HEK293T (cell line): ENCODE results near the gene S100A9.

Source experiments
- CTCF ChIA-PET: fragments of 350-600 bp; formaldehyde crosslinking; extraction: SDS; loops from one replicate; lab custom pipeline; 2021; ENCODE audit warnings: antibody characterized with exemption, inconsistent platforms; lab: Yijun Ruan, JAX
- POLR2A ChIA-PET: fragments of 350-600 bp; formaldehyde crosslinking; extraction: SDS; loops from one replicate; lab custom pipeline; 2020; ENCODE audit warnings: antibody characterized with exemption, inconsistent platforms; lab: Yijun Ruan, JAX
- DNase-seq: peaks from one replicate; pipeline ENCODE4 v3.0.0; 2012; ENCODE audit warnings: mixed read lengths; ENCODE audit errors: extremely low spot score
- ARNT ChIP-seq: fragments of 450-650 bp; IDR thresholded peaks from 2 replicates; pipeline ENCODE4 v1.6.1; 2017; ENCODE audit warnings: mild to moderate bottlenecking
- BHLHE40 ChIP-seq: fragments of 450-650 bp; IDR thresholded peaks from 2 replicates; pipeline ENCODE4 v1.6.1; 2016; ENCODE audit warnings: mild to moderate bottlenecking, moderate library complexity, borderline replicate concordance
- CTBP1 ChIP-seq: fragments of 450-650 bp; IDR thresholded peaks from 2 replicates; pipeline ENCODE4 v1.6.1; 2016; ENCODE audit warnings: borderline replicate concordance
- ELF4 ChIP-seq: fragments of 450-650 bp; IDR thresholded peaks from 2 replicates; pipeline ENCODE4 v1.6.1; 2017; ENCODE audit warnings: antibody characterized with exemption
- FOXA1 ChIP-seq: fragments of 450-650 bp; IDR thresholded peaks from 2 replicates; pipeline ENCODE4 v1.6.1; 2016; ENCODE audit warnings: mild to moderate bottlenecking
- FOXK2 ChIP-seq: fragments of 450-650 bp; IDR thresholded peaks from 2 replicates; pipeline ENCODE4 v1.6.1; 2016; ENCODE audit warnings: mild to moderate bottlenecking
- FOXM1 ChIP-seq: fragments of 450-650 bp; IDR thresholded peaks from 2 replicates; pipeline ENCODE4 v1.6.1; 2017; ENCODE audit warnings: mild to moderate bottlenecking, borderline replicate concordance
- HDGF ChIP-seq: fragments of 450-650 bp; IDR thresholded peaks from 2 replicates; pipeline ENCODE4 v1.6.1; 2017; ENCODE audit warnings: antibody characterized with exemption, borderline replicate concordance
- L3MBTL2 ChIP-seq: fragments of 450-650 bp; conservative IDR thresholded peaks from 2 replicates; pipeline ENCODE4 v1.6.1; 2016; ENCODE audit warnings: mild to moderate bottlenecking
- LEF1 ChIP-seq: fragments of 450-650 bp; IDR thresholded peaks from 2 replicates; pipeline ENCODE4 v1.6.1; 2017; ENCODE audit warnings: mild to moderate bottlenecking, borderline replicate concordance
- NFRKB ChIP-seq: fragments of 450-650 bp; IDR thresholded peaks from 2 replicates; pipeline ENCODE4 v1.6.1; 2016; ENCODE audit warnings: mild to moderate bottlenecking, moderate library complexity
- PKNOX1 ChIP-seq: fragments of 450-650 bp; IDR thresholded peaks from 2 replicates; pipeline ENCODE4 v1.6.1; 2016
- SP1 ChIP-seq: fragments of 450-650 bp; IDR thresholded peaks from 2 replicates; pipeline ENCODE4 v1.6.1; 2017
- SUZ12 ChIP-seq: fragments of 450-650 bp; IDR thresholded peaks from 2 replicates; pipeline ENCODE4 v1.6.1; 2016; ENCODE audit warnings: mild to moderate bottlenecking
- TARDBP ChIP-seq: fragments of 450-650 bp; IDR thresholded peaks from 2 replicates; pipeline ENCODE4 v1.6.1; 2016
- ZNF384 ChIP-seq: fragments of 450-650 bp; IDR thresholded peaks from 2 replicates; pipeline ENCODE4 v1.6.1; 2016

S100A9 gene

GRCh38 chr1:153363641-153364040 lies 6.0 kb downstream of the S100A9 start:
- no peak for DNase-seq
- POLR2A ChIA-PET: no interaction called here
- CTCF ChIA-PET: no interaction called here
- TF ChIP-seq ARNT (no peak), FOXK2 (no peak), SUZ12 (no peak), BHLHE40 (no peak), L3MBTL2 (no peak), FOXA1 (no peak), ELF4 (no peak), NFRKB (no peak)

- TF ChIP-seq SP1 (no peak), BHLHE40 (no peak), FOXK2 (no peak), CTBP1 (no peak), TARDBP (no peak), SUZ12 (no peak), ELF4 (no peak), ZNF384 (no peak), FOXA1 (no peak), NFRKB (no peak), PKNOX1 (no peak), FOXM1 (no peak), LEF1 (no peak), L3MBTL2 (no peak)
- CTCF ChIA-PET: interaction anchor here (1.6 kb wide), 1 partner anchor 9 kb away, joined by 4 read pairs; no protein-coding TSS in a partner anchor
- no peak for DNase-seq
- POLR2A ChIA-PET: no interaction called here
Observed at GRCh38 chr1:153364156-153364555, 6.5 kb downstream of the S100A9 start.

- ChIA-PET POLR2A (no interaction called here), CTCF (interaction anchor here (1.6 kb wide), 1 partner anchor 10 kb away, joined by 4 read pairs; no protein-coding TSS in a partner anchor)
- no peak for TF ChIP-seq ARNT
- no peak for TF ChIP-seq PKNOX1
- TF ChIP-seq FOXA1: no peak
- no peak for TF ChIP-seq SP1
- no peak for TF ChIP-seq FOXM1
- no peak for TF ChIP-seq SUZ12
- no peak for TF ChIP-seq ELF4
- TF ChIP-seq FOXK2: no peak
- TF ChIP-seq BHLHE40: no peak
- no peak for TF ChIP-seq CTBP1
- no peak for TF ChIP-seq LEF1
- no peak for TF ChIP-seq ZNF384
- no peak for TF ChIP-seq HDGF
- TF ChIP-seq L3MBTL2: no peak
- TF ChIP-seq TARDBP: no peak
- no peak for TF ChIP-seq NFRKB
- DNase-seq: no peak
Observed at GRCh38 chr1:153364766-153365666, 7.4 kb downstream of the S100A9 start.

- no peak for TF ChIP-seq FOXM1
- TF ChIP-seq SUZ12: no peak
- TF ChIP-seq FOXK2: no peak
- TF ChIP-seq NFRKB: no peak
- no peak for TF ChIP-seq L3MBTL2
- POLR2A ChIA-PET: no interaction called here
- no peak for DNase-seq
- CTCF ChIA-PET: interaction anchor here (1.6 kb wide), 1 partner anchor 10 kb away, joined by 4 read pairs; no protein-coding TSS in a partner anchor
Observed at GRCh38 chr1:153365696-153366095, 8.0 kb downstream of the S100A9 start.

- ChIA-PET CTCF (no interaction called here), POLR2A (no interaction called here)
- no peak for DNase-seq
- TF ChIP-seq HDGF: no peak
- no peak for TF ChIP-seq FOXA1
- TF ChIP-seq L3MBTL2: no peak
- no peak for TF ChIP-seq SP1
- no peak for TF ChIP-seq FOXK2
- TF ChIP-seq LEF1: no peak
- TF ChIP-seq PKNOX1: no peak
- no peak for TF ChIP-seq NFRKB
- no peak for TF ChIP-seq ZNF384
- TF ChIP-seq ARNT: no peak
- no peak for TF ChIP-seq BHLHE40
- no peak for TF ChIP-seq FOXM1
- no peak for TF ChIP-seq TARDBP
Observed at GRCh38 chr1:153366261-153366660, 8.6 kb downstream of the S100A9 start.

- ChIA-PET POLR2A (no interaction called here), CTCF (no interaction called here)
- TF ChIP-seq ZNF384 (no peak), ARNT (no peak), LEF1 (no peak), SUZ12 (no peak), FOXK2 (no peak), ELF4 (no peak), FOXM1 (no peak), TARDBP (no peak)
- no peak for DNase-seq
Observed at GRCh38 chr1:153367090-153367489, 9.4 kb downstream of the S100A9 start.
